Measurements from ENCODE around the gene HSF4. TPM values are rescaled to one million over a fixed set of nuclear protein-coding genes. Genes with fewer than 3 reads are reported as not detected.

The HSF4 gene
- total and polyA plus RNA-seq, 8 donors, result 2.5 to 38.2 (median 5.0) TPM

- TF ChIP-seq, protein P1, sequence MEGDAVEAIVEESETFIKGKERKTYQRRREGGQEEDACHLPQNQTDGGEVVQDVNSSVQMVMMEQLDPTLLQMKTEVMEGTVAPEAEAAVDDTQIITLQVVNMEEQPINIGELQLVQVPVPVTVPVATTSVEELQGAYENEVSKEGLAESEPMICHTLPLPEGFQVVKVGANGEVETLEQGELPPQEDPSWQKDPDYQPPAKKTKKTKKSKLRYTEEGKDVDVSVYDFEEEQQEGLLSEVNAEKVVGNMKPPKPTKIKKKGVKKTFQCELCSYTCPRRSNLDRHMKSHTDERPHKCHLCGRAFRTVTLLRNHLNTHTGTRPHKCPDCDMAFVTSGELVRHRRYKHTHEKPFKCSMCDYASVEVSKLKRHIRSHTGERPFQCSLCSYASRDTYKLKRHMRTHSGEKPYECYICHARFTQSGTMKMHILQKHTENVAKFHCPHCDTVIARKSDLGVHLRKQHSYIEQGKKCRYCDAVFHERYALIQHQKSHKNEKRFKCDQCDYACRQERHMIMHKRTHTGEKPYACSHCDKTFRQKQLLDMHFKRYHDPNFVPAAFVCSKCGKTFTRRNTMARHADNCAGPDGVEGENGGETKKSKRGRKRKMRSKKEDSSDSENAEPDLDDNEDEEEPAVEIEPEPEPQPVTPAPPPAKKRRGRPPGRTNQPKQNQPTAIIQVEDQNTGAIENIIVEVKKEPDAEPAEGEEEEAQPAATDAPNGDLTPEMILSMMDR (IDR thresholded peaks at IDR 0.05), result no peak
- DNase-seq (no peak), ATAC-seq (no peak)
- Histone ChIP-seq H3K4me3 (peak overlapping the region in 1 of 2 donors; percentile 81), H3K36me3 (no peaks in the 10 kb centered on the region), H3K9me3 (no peaks in the 10 kb centered on the region), H3K4me1 (peaks cover 33 to 70% of the 10 kb centered on the region in 2 donors), H3K27me3 (peaks cover 0 to 23% of the 10 kb centered on the region in 2 donors), H3K27ac (no peak overlapping the region)
- intact Hi-C loops (cut with DNase I), result loop anchor here in 1 of 2 donors (10.0 kb wide), 1 partner anchor 207 kb away; no protein-coding TSS in a partner anchor
Observed at GRCh38 chr16:67182288-67182687, 17.7 kb downstream of the HSF4 start.

- H3K27ac ChIP-seq, result peak overlapping the region; percentile 97 to 98
- H3K27me3 ChIP-seq, result peaks cover 0 to 14% of the 10 kb centered on the region in 2 donors
- intact Hi-C loops (cut with DNase I), result loop anchor here in 1 of 2 donors (10.0 kb wide), 1 partner anchor 208 kb away; no protein-coding TSS in a partner anchor
- ATAC-seq, result no peak
- H3K36me3 ChIP-seq, result no peaks in the 10 kb centered on the region
- TF ChIP-seq, protein P1 (IDR thresholded peaks at IDR 0.05), result no peak
- peak overlapping the region; percentile 61 to 81 for H3K4me3 ChIP-seq
- DNase-seq, result peak in 1 of 4 donors; percentile 66
- H3K9me3 ChIP-seq, result no peaks in the 10 kb centered on the region
- peaks cover 29 to 61% of the 10 kb centered on the region in 2 donors for H3K4me1 ChIP-seq
Observed at GRCh38 chr16:67183284-67183626, 18.7 kb downstream of the HSF4 start.

DNA sequence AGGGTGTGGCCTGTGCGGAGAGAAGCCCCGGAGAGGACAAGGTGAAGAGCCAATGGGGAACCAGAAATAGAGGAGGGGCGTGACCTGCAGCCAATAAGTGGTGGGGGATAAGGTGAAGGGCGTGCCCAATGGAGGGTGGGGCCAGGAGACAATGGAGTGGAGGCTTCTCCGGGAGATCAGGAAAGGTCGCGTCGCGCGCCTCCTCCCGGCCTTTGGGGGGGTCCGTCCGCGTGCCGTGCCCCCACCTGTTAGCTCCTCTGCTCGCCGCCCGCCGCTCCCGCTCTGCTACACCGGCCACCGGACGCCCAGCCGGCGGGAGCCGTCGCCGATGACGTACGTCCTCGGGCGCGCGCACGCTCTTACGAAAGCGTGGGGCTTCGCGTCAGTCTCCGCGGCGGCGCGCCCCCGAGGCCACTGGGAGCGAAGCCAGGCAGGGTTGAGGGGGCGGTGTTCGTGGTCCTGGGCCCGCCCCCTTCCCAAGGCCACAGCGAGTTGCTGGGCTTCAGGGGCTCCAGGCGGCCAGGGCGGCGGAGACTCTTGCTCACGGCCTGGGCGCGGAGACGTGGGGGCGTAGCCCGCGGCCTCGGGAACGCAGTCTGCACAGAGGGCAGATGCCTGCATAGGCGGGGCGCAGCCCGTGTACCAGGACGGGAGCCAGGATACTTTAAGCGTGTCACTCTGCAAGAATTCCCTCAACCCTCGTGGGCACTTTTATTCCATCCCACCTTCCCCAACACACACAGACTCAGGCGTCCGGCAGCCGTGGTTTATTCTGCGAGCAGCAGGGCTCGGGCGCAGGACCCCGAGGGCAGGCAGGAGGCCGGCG lies 19.3 kb downstream of the HSF4 start, which contains the start of gene MATCAP1:
MATCAP1 (minus strand) TSS at position 337 of the 826 bp plus-strand sequence. CDS start 3,353 bp downstream, outside the sequence.
- H3K4me1 ChIP-seq, result peaks cover 23 to 57% of the 10 kb centered on the region in 2 donors
- no peaks in the 10 kb centered on the region for H3K36me3 ChIP-seq
- H3K4me3 ChIP-seq, result peak within 1 kb of the TSS; percentile 61 to 81
- TF ChIP-seq, protein P1 (IDR thresholded peaks at IDR 0.05), result peak in 1 of 2 donors; percentile 14
- DNase-seq (peak; percentile 95 to 97 (median 96)), ATAC-seq (peak; percentile 94)
- intact Hi-C loops (cut with DNase I), result loop anchor here in 1 of 2 donors (10.0 kb wide), 1 partner anchor 209 kb away; no protein-coding TSS in a partner anchor
- peak within 1 kb of the TSS; percentile 97 to 98 for H3K27ac ChIP-seq
- peaks cover 0 to 11% of the 10 kb centered on the region in 2 donors for H3K27me3 ChIP-seq
- H3K9me3 ChIP-seq, result no peaks in the 10 kb centered on the region

DNA sequence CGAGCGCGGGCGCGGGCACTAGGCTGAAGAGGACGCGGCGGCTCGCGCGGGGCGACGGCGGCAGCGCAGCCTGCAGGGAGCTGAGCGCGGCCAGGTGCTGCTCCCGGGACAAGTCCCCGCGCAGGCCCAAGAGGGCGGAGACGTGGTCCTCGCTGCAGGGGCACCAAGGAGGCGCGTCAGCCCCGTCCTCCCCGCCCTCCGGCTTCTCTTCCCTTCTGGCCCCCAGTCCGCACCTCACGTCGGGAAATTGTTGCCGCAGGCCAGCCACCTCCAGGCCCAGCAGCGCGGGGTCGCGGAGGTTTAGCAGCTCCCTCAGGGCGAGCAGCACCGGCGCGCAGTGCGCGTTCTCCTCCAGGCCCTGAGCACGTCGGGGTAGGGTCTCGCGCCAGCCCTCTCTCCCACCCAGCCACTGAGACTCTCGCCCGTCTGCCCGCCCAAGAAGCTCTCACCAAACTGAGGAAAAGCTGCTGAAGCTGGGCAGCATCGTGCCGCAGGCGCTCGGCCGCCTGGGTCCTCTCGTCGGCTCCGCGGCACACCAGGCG lies 20.0 kb downstream of the HSF4 start:
- Histone ChIP-seq H3K4me3 (peak overlapping the region; percentile 61 to 81), H3K36me3 (no peaks in the 10 kb centered on the region), H3K27me3 (peaks cover 0 to 11% of the 10 kb centered on the region in 2 donors), H3K4me1 (peaks cover 22 to 52% of the 10 kb centered on the region in 2 donors), H3K27ac (peak overlapping the region; percentile 97 to 98), H3K9me3 (no peaks in the 10 kb centered on the region)
- intact Hi-C loops (cut with DNase I), result loop anchor here in 1 of 2 donors (10.0 kb wide), 1 partner anchor 210 kb away; no protein-coding TSS in a partner anchor
- TF ChIP-seq, protein P1 (IDR thresholded peaks at IDR 0.05), result no peak
- ATAC-seq (peak; percentile 29), DNase-seq (peak in 1 of 4 donors; percentile 90)

Data from left lung (tissue), 10 donors.